GM21529 (cell line): ENCODE results near the gene NOP14.
"Not testable (repeated sequence)": the region's sequence is repeated elsewhere in the genome, so short reads cannot be mapped to it uniquely, and the experiment has no call there.

Experiments
- ATAC-seq: cut with Tn5 transposase; IDR thresholded peaks from one replicate; pipeline ENCODE4 v1.9.1; 2021; ENCODE audit not compliant: unreplicated experiment

The NOP14 gene

DNA sequence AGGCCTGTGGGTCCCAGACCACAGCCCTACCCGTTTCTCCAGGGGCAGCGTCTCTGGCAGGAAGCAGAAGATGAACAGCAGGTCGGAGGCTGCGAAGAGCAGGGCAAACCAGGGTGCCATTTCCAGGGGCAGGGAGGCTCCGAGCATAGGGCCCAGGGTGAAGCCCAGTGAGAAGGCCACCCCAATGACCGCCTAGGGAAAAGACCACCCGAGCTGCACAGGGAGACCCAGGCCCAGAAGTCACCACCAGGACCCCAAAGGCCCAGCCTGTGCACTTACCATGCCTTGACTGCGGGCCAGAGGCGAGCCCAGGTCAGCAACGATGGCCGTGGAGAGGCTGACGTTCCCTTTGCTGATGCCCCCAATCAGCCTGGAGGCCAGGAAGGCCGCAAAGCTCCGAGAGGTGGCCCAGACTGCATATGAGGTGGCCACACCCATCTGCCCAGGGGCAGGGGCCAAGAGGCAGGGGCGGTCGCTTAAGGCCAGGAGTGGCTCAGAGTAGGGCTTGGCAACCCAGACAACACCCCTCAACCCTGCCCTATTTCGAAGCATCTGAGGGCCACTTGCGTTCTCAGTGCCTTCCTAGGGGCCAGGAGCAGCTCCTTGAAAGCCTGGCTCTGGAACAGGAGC, 30.8 kb downstream of the NOP14 start:
- no peak for ATAC-seq

DNA sequence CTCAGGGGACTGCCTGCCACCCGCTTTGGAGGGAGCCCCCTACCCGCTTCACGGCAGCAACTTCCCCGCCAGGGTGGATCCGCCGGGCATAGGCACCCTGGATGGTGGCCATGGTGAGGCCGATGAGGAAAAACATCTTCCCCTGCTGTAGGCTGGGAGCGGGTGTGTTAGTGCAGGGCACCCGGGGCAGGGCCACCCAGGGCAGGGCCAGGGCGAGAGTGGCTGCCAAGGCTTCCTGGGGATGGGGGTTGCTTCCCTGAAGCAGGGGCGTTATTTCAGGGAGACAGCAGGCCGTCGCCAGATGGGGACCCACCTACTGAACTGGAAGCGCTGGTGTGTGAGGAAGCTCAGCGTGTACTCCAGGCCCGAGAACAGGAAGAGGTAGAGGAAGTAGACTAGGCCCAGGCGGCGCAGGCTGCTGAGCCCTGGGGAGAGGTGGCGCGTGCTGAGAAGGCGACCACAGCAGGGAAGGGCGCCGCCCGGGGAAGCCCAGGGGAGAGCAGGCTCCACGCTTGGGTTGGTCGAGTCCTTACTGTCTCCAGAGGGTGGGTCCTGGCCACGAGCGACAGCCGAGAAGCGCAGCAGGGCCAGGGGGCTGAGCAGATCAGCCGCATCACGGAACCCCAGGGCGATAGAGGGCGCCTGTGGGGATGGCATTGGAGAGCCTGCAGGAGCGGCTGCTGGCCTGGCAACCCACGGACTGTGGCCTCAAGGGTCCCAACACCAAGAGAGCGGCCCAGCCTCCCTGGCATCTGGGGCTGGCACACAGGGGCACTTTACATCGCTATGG, 31.5 kb downstream of the NOP14 start:
- peak; percentile 56 for ATAC-seq

DNA sequence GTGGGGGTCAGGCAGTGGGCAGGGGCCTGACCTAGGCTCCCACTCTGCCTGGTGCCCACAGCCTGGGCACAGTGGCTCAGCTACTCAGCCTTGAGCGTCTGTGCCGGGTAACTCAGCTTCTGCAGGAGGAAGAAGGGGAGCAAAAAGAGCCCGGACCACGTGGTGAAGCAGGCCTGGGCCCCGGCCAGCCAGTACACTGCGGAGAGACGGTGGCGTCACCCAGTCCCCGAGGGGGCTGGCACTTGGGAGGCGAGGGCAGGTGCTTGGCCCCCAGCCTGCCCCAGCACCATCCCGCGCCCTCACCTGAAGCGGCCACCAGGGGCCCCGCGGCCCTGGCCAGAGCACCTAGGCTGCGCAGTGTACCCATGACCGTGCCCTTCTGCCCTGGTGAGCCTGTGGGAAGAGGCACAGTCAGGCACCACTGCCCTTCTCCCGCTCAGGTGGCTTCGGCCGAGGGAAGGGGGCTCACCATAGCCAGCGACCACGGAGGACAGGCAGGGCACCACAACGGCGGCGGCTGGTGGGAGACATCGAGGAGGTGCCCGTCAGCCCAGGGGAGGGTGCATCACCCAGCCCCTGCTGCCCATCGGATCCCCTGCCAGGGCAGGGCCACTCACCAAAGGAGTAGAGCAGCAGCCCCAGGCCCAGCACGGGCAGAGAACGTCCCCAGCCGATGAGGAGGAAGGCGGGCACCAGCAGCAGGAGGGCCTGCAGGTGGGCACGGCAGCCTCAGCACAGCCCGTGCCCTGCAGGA, 32.3 kb downstream of the NOP14 start:
- no peak for ATAC-seq

DNA sequence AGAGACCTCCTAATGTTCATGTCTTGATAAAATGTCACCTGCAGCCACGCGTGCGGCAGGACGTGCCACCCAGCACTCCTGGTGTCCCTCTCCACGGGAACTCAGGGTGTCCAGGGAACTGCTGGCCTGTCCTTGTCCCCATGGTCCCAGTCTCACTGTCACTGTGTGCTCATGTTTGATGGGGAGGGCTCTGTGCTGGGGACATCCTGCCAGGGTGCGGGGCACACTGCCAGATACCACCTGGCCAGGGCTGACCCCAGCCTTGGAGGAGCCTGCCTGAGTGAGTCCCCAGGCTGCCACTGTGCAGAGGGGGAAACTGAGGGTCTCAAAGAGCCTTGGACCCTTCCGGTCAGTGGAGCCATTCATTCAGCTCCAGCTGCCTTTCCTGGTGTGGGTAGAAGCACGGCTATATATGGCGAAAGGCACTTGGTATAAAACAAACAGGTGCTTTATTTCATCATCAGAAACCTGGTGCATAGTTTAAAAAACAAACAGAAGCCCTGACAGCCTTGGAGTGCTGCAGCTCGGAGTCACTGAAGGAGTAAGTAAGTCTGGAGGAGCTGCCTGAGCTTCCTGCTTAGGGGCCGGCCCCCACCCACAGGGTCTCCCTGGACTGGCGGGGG, 33.0 kb downstream of the NOP14 start:
- ATAC-seq, result no peak

DNA sequence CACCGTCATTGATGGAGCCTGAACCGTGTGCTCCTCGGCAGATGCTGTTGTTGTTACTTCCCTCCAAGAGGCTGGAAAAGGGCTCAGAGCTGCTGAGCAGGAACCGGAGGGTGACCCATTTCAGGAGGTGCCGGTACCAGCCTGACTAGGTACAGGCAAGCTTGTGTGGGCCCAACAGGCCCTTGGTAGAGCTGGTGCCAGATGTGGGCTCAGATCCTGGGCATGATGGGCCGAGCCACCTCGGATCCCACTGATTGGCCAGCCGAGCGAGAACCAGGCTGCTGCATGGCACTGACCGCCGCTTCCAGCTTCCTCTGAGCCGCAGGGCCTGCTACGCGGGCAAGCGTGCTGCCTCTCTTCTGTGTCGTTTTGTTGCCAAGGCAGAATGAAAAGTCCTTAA, 33.7 kb downstream of the NOP14 start:
- no peak for ATAC-seq

DNA sequence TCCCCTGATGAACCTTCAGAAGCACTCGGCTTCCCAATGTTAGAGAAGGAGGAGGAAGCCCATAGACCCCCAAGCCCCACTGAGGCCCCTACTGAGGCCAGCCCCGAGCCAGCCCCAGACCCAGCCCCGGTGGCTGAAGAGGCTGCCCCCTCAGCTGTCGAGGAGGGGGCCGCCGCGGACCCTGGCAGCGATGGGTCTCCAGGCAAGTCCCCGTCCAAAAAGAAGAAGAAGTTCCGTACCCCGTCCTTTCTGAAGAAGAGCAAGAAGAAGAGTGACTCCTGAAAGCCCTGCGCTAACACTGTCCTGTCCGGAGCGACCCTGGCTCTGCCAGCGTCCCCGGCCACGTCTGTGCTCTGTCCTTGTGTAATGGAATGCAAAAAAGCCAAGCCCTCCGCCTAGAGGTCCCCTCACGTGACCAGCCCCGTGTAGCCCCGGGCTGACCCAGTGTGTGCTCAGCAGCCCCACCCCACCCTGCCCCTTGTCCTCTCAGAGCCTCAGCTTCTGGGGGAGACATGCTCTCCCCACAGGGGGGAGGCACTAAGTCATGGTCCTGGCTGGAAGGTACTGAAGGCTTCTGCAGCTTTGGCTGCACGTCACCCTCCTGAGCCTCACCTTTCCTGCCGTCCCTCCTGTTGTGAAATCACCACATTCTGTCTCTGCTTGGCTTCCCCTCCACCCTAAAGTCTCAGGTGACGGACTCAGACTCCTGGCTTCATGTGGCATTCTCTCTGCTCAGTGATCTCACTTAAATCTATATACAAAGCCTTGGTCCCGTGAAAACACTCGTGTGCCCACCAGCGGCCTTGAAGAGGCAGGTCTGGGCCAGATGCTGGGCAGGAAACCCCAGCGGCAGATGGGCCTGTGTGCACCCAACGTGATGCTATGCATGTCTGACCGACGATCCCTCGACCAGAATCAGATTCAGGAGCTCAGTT, 34.7 kb downstream of the NOP14 start:
- no peak for ATAC-seq

DNA sequence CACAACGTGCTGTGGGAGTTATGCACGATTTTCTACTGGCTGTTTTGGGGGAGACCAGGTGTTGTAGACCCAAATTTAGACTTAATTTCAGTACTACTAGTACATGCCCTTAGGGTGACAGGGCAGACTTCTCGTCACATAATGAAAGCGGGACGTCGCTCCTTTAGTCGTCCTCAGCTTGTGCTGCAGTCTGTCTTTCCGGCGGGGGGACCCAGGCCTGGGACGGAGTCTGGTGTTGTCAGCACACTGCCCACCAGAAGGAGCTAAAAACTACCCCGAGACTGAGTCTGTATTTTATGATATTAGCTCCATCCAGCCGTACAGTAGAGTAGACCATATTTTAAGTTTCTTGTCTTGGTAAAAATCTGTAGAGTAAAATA, 35.5 kb downstream of the NOP14 start:
- no peak for ATAC-seq

DNA sequence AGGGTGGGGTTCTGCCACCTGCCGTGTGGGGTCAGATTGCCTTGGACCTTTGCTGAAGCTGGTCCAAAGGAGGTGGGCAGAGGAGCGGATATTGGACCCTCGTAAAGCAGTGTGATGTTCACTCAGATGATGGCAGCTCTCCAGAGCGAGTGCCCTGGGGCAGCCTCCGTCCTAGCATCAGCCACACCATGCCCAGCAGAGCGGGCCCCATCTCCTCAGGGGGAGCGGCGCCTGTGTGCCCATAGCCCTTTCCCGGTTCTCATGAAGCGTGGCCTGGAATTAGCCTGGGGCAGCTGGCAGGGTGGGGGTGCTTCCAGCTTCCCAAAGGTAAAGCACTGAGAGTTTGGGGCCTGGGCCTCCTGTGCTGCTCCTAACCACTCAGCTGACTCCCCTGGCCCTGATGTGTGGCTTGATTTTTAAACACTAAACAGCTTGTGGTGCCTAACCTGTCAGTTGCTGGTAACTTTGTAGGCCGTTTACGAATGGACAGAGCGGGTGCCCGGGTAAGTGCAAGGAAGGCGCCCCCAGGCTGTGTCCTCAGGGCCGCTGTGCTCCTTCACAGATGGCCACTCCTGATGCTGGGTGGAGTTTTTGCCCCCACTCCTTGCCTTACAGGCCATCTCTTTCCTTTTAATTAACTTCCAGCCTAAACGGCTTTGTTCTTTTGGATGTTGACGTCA, 36.0 kb downstream of the NOP14 start:
- ATAC-seq, result no peak

DNA sequence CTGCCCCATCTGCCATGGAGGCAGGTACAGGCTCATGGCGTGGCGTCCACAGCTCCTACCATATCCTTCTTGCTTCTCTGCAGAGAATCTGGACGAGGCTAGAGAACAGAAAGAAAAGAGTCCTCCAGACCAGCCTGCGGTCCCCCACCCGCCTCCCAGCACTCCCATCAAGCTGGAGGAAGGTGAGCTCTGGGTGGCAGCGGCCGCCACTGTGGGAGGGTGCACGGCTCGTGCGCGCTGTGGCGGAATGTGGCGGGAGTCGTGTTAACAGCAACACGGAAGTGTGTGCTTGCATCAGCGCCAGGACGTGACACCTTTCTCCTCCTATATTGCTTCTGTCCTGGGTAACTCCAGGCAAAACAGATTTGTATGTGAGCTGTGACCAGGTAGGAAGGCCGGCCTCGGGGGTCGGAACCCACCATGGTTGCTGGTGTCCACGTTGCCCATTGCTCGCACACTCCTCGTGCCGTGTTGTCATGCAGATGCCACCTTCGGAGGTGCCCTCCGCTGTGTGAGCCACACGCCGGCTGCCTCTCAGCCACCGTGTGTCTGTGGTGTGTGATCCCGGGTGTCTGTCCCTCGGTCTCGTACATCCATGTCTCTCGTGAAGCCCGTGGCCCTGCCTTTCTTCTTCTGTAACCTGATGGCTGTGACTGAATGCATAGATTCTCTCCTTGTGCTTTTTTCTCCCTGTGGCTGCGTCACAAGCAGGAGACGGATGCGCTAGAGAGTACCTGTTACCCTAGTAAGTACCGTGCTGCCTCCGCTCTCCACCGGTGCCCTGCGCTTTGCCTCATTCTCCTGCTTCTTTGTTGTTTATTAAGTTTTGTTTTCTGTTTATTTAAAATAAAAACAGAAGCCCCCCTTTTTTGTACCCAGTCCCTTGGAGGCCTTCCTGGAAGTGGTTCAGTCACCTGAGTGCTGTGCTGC, 37.0 kb downstream of the NOP14 start:
- ATAC-seq, result no peak

DNA sequence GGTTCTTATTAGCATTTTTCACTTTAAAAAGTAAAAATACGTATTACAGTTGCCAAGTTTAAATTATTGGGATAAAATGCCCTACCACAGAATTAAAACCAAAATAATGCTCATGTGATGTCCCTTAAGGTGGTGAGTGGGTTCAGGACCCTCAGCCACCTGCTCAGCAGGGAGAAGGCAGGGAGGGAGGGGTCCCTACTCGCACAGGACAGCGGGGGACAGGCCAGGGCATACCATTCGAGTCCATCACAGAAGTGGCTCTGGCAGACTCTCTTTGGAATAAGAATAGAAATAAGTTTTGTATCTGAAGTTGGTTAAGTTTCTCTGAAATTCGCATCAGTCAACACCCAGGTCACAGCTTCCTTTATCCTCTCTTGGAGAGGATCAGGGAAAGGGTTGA, 37.7 kb downstream of the NOP14 start:
- no peak for ATAC-seq

DNA sequence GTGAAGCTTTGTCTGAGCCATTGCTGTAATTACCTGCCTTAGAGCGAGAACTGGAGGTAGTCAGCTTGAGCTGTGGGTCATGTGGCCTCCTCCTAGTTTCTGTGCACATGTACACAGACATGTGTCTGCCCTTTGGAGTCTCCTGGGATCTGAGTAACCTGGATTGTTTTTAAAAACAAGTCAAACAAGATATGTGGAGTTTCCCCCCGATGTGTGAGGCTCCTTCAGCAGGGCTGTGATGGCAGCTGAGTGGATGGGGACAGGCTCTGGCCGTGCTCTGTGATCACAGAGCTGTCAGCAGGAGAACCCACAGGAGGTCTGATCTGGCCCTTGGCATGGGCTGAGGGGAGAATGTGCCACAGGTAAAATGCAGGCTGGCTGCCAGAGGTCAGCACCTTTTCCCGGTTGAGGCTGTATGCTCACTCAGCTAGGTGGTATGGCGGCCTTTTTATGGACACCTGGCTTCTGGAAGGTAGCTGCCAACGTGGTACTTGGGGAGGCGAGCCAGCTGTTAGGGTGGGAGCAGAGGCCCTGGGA, 38.4 kb downstream of the NOP14 start:
- ATAC-seq, result no peak

DNA sequence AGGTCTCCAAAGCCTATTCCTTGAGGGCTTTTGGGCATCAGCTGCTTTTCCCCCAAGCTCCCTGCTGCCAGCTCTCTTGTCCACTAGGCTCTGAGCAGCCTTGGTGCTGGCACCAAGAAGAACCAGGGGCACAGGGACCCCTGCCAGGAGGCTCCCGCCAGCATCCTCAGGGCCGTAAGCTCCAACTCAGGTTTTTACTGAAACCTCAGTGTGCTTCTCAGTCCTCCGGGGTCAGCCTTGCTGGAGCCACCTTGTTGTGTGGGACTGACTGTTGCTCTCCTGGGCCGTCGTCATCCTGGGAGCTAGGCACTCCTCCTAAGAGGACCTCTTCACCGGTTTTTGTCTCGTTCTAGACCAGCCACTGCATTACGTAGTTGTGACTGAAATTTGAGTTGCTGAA, 38.9 kb downstream of the NOP14 start:
- ATAC-seq, result no peak

DNA sequence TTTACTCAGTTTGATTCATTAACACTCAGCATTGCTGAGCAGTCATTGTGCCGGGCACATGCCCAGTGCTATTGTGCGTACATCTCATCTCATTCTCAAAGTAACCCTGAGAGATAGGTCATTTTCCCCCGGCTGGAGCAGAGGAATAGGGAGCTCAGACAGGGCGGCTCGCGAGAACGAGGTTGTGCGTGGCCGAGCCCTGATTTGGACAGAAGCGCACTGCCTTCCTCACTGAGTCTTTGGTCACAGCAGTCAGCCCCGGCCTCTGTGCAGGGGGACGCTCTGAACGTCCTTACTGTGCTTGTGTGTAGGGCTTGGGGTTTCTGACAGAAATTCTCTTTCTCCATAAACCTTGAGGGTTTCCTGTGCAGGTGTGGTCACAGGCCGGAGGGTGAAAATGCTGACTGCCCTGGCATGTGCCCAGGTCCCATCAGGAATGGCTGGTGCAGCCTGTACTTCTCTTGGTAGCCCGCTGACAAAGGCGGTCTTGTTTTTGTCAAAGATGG, 39.5 kb downstream of the NOP14 start:
- ATAC-seq, result no peak

DNA sequence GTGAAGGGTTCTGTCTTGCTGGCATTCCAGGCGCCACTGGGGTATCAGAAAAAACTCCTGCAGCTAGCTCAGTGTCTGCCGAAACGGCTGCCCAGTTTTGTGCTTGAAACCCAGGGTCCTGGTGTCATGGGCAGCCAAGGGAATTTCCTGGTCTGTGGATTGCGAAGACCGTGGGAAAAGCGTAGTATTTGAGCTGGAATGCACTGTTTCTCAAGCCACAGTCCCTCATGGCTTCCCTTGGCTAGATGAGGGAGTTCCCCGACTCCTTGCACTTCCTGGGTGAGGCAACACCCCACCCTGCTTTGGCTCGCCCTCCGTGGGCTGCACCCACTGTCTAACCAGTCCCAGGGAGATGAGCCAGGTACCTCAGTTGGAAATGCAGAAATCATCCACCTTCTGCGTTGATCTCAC, 40.1 kb downstream of the NOP14 start:
- no peak for ATAC-seq

DNA sequence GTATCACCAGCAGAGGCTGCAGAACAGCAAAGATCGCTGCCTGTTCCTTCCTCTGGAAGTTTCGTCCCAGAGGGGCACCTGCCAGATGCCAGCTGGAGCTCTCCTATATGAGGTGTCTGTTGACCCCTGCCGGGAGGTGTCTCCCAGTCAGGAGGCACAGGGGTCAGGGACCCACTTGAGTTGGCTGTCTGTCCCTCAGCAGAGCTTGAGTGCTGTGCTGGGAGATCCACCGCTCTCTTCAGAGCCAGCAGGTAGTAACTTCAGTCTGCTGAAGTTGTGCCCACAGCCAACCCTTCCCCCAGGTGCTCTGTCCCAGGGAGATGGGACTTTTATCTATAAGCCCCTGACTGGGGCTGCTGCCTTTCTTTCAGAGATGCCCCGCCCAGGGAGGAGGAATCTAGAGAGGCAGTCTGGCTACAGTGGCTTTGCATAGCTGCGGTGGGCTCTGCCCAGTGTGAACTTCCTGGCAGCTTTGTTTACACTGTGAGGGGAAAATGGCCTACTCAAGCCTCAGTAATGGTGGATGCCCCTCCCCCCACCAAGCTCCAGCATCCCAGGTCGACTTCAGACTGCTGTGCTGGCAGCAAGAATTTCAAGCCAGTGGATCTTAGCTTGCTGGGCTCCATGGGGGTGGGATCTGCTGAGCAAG, 40.6 kb downstream of the NOP14 start:
- ATAC-seq, result not testable (repeated sequence)

DNA sequence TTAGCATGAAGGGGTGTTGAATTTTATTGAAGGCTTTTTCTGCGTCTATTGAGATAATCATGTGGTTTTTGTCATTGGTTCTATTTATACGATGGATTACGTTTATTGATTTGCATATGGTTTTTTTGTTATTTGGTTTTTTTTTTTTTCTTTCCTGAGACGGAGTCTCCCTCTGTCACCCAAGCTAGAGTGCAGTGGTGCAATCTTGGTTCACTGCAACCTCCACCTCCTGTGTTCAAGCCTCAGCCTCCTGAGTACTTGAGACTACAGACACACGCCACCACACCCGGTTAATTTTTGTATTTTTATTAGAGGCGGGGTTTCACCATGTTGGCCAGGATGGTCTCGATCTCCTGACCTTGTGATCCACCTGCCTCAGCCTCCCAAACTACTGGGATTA, 44.5 kb downstream of the NOP14 start:
- not testable (repeated sequence) for ATAC-seq

DNA sequence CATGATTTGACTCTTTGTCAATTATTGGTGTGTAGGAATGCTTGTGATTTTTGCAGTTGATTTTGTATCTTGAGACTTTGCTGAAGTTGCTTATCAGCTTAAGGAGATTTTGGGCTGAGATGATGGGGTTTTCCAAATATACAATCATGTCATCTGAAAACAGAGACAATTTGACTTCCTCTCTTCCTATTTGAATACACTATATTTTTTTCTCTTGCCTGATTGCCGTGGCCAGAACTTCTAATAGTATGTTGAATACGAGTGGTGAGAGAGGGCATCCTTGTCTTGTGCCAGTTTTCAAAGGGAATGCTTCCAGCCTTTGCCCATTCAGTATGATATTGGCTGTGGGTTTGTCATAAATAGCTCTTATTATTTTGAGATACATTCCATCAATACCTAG, 44.9 kb downstream of the NOP14 start:
- ATAC-seq, result not testable (repeated sequence)

DNA sequence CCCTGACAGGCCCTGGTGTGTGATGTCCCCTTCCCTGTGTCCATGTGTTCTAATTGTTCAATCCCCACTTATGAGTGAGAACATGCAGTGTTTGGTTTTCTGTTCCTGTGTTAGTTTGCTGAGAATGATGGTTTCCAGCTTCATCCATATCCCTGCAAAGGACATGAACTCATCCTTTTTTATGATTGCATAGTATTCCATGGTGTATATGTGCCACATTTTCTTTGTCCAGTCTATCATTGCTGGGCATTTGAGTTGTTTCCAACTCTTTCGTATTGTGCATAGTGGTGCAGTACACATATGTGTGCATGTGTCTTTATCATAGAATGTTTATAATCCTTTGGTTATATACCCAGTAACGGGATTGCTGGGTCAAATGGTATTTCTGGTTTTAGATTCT, 46.5 kb downstream of the NOP14 start:
- ATAC-seq, result not testable (repeated sequence)
